Stimulated activated CD4-positive, alpha-beta T cell treated with anti-CD3 and anti-CD28 coated beads, Interleukin-2, amount 100 ng/mL, for 48 hours (primary cell): ENCODE data around the gene LDLRAP1.
A peak's percentile ranks its signal among the peaks of the same experiment; 100 is the strongest.

Experiments used
- DNase-seq, 2 donors: peaks; one replicate each; pipeline ENCODE4 v3.0.0-alpha.2; 2020

LDLRAP1 gene

GRCh38 chr1:25609921-25610320 lies 66.5 kb downstream of the LDLRAP1 start:
- no peak for DNase-seq

GRCh38 chr1:25610822-25611630 lies 67.6 kb downstream of the LDLRAP1 start:
- no peak for DNase-seq

- no peak for DNase-seq
Measured at GRCh38 chr1:25611843-25612242, 68.4 kb downstream of the LDLRAP1 start.

GRCh38 chr1:25612421-25612820 lies 69.0 kb downstream of the LDLRAP1 start:
- no peak for DNase-seq

GRCh38 chr1:25613091-25613490 lies 69.7 kb downstream of the LDLRAP1 start:
- DNase-seq = no peak

GRCh38 chr1:25614501-25615171 lies 71.2 kb downstream of the LDLRAP1 start:
- no peak for DNase-seq

- no peak for DNase-seq
Measured at GRCh38 chr1:25615172-25615541, 71.8 kb downstream of the LDLRAP1 start.

- no peak for DNase-seq
Measured at GRCh38 chr1:25615563-25616094, 72.2 kb downstream of the LDLRAP1 start.

GRCh38 chr1:25616095-25616986 lies 72.9 kb downstream of the LDLRAP1 start, which contains the start of gene MAN1C1:
TSS of gene MAN1C1 (plus strand) at chr1:25616791. CDS start at chr1:25617798, 1,007 bp downstream.
- DNase-seq = peak; percentile 57 to 77

GRCh38 chr1:25616987-25617624 lies 73.7 kb downstream of the LDLRAP1 start:
- DNase-seq = no peak

- DNase-seq = no peak
Measured at GRCh38 chr1:25617625-25618432, 74.4 kb downstream of the LDLRAP1 start.

GRCh38 chr1:25618433-25618808 lies 75.0 kb downstream of the LDLRAP1 start:
- DNase-seq = no peak
